ENCODE measurements around the gene SYNE1. TPM values are rescaled to one million over a fixed set of nuclear protein-coding genes. Genes with fewer than 3 reads are reported as not detected.

SYNE1 gene
- polyA plus RNA-seq, 1 experiment = 35.7 TPM

DNA sequence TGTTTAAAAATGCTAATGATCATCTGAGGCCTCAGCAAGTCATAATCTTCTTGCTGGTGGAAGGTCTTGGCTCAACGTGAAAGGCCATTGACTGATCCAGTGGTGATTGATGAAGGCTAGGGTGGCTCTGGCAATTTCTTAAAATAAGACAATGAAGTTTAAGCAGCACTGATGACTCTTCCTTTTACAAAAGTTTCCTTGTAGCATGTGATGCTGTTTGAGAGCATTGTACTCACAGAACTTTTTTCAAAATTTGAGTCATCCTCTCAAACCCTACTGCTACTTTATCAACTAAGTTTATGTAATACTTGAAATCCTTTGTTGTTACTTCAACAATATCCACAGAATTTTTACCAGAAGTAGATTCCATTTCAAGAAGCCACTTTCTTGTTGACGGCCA is 447.4 kb downstream of the SYNE1 start:
- H3K27ac ChIP-seq (ENCODE audit: low read depth, low read length) = no peak overlapping the region
- H3K27me3 ChIP-seq (ENCODE audit: control insufficient read depth, insufficient read depth, low read length) = no peaks in the 10 kb centered on the region
- DNase-seq (ENCODE audit: low read depth, low spot score) = no peak
- POLR2A ChIA-PET = no interaction called here
- CTCF ChIA-PET = no interaction called here
- no peak overlapping the region for H3K4me3 ChIP-seq (ENCODE audit: low read depth, low read length)
- TF ChIP-seq, protein P1, sequence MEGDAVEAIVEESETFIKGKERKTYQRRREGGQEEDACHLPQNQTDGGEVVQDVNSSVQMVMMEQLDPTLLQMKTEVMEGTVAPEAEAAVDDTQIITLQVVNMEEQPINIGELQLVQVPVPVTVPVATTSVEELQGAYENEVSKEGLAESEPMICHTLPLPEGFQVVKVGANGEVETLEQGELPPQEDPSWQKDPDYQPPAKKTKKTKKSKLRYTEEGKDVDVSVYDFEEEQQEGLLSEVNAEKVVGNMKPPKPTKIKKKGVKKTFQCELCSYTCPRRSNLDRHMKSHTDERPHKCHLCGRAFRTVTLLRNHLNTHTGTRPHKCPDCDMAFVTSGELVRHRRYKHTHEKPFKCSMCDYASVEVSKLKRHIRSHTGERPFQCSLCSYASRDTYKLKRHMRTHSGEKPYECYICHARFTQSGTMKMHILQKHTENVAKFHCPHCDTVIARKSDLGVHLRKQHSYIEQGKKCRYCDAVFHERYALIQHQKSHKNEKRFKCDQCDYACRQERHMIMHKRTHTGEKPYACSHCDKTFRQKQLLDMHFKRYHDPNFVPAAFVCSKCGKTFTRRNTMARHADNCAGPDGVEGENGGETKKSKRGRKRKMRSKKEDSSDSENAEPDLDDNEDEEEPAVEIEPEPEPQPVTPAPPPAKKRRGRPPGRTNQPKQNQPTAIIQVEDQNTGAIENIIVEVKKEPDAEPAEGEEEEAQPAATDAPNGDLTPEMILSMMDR (IDR thresholded peaks at IDR 0.05; ENCODE audit: low read depth, low read length) = no peak
- no peaks in the 10 kb centered on the region for H3K9me3 ChIP-seq (ENCODE audit: control insufficient read depth, insufficient read depth, low read length)

DNA sequence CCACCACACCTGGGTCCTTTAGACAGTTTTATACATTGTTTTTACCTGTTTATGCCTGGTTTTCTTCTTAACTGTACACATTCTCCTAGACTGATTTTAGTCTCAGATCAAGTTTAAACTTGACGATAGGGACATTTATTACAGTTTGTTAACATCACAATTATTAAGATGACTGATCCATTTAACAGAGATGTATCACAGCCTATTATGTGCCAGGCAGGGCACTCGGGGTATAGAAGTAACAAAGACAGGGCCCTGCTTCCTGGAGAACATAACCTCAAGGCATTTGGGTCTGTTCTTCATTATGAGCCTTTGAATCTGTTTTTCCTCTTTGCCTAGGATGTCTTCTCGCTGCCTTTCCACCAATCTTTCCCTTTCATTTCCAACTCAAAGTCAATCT is 449.2 kb downstream of the SYNE1 start:
- no peak for DNase-seq (ENCODE audit: low read depth, low spot score)
- ChIA-PET CTCF (no interaction called here), POLR2A (no interaction called here)
- no peak overlapping the region for H3K4me3 ChIP-seq (ENCODE audit: low read depth, low read length)
- H3K27me3 ChIP-seq (ENCODE audit: control insufficient read depth, insufficient read depth, low read length) = no peaks in the 10 kb centered on the region
- TF ChIP-seq, protein P1 (IDR thresholded peaks at IDR 0.05; ENCODE audit: low read depth, low read length) = no peak
- H3K9me3 ChIP-seq (ENCODE audit: control insufficient read depth, insufficient read depth, low read length) = no peaks in the 10 kb centered on the region
- no peak overlapping the region for H3K27ac ChIP-seq (ENCODE audit: low read depth, low read length)

- no peak for DNase-seq (ENCODE audit: low read depth, low spot score)
- no peak overlapping the region for H3K27ac ChIP-seq (ENCODE audit: low read depth, low read length)
- CTCF ChIA-PET = no interaction called here
- TF ChIP-seq, protein P1 (IDR thresholded peaks at IDR 0.05; ENCODE audit: low read depth, low read length) = no peak
- no peak overlapping the region for H3K4me3 ChIP-seq (ENCODE audit: low read depth, low read length)
- POLR2A ChIA-PET = no interaction called here
- no peaks in the 10 kb centered on the region for H3K27me3 ChIP-seq (ENCODE audit: control insufficient read depth, insufficient read depth, low read length)
- no peaks in the 10 kb centered on the region for H3K9me3 ChIP-seq (ENCODE audit: control insufficient read depth, insufficient read depth, low read length)
These were observed 450.3 kb downstream of the SYNE1 start for GRCh38 chr6:152186840-152187239.

DNA sequence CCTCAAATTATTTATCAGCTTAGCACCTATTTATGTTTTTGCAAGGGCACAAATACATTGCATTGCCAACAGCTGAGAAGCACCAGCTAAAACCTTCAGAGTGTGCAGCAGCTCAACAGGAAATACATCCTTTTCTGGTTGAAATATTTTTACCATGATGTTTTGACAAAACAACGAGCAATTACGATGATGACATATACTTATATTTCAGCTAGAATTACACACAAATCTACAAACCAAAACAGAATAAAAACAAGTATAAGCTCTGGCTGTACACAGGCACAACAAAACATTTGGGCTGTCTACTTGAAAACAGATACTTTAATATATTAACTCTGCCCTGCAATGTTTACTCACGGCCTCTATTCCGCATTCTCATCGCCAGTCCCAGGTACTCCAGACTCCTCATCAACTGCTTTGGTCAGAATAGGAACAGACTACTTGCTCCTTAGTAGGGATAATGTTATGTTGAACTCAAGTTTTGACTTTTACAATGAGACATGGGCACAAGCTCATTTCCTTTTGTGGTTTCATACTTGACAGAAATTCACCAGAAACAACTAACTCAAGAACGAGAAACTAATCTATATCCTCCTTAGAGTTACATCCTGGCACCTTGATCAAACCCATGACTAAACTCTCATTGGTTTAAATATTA is 452.1 kb downstream of the SYNE1 start:
- DNase-seq (ENCODE audit: low read depth, low spot score) = no peak
- TF ChIP-seq, protein P1 (IDR thresholded peaks at IDR 0.05; ENCODE audit: low read depth, low read length) = no peak
- Histone ChIP-seq H3K27ac (ENCODE audit: low read depth, low read length) (no peak overlapping the region), H3K4me3 (ENCODE audit: low read depth, low read length) (no peak overlapping the region), H3K9me3 (ENCODE audit: control insufficient read depth, insufficient read depth, low read length) (no peaks in the 10 kb centered on the region), H3K27me3 (ENCODE audit: control insufficient read depth, insufficient read depth, low read length) (no peaks in the 10 kb centered on the region)
- CTCF ChIA-PET = interaction anchor here (1.1 to 1.4 kb wide), 4 partner anchors 21 to 420 kb away, joined by 3 to 4 read pairs (median 3); no protein-coding TSS in a partner anchor
- POLR2A ChIA-PET = no interaction called here

DNA sequence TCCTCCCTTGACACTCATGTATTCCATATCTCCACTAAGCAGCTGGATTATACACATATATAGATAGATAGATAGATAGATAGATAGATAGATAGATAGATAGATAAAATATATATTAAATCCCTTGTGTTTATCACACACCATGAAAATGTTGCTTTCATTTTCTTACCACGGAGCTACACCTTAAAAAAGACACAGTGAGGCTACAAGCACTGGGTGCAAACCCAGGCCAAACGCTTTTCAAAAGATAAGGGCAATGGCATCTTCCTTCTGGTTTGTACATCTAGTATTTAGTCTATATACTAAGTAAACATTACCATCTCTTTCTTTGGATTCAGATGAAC is 452.6 kb downstream of the SYNE1 start:
- H3K27me3 ChIP-seq (ENCODE audit: control insufficient read depth, insufficient read depth, low read length) = no peaks in the 10 kb centered on the region
- TF ChIP-seq, protein P1 (IDR thresholded peaks at IDR 0.05; ENCODE audit: low read depth, low read length) = no peak
- no peak for DNase-seq (ENCODE audit: low read depth, low spot score)
- CTCF ChIA-PET = interaction anchor here (1.4 kb wide), 2 partner anchors 21 to 27 kb away, joined by 3 to 4 read pairs; no protein-coding TSS in a partner anchor
- no peaks in the 10 kb centered on the region for H3K9me3 ChIP-seq (ENCODE audit: control insufficient read depth, insufficient read depth, low read length)
- POLR2A ChIA-PET = no interaction called here
- no peak overlapping the region for H3K4me3 ChIP-seq (ENCODE audit: low read depth, low read length)
- no peak overlapping the region for H3K27ac ChIP-seq (ENCODE audit: low read depth, low read length)
